ENCODE results near the gene KIF13A. TPM values are rescaled to one million over a fixed set of nuclear protein-coding genes. Genes with fewer than 3 reads are reported as not detected.

Gene KIF13A
- total RNA-seq, 1 donor from 2014 or later, result 51.9 TPM

DNA sequence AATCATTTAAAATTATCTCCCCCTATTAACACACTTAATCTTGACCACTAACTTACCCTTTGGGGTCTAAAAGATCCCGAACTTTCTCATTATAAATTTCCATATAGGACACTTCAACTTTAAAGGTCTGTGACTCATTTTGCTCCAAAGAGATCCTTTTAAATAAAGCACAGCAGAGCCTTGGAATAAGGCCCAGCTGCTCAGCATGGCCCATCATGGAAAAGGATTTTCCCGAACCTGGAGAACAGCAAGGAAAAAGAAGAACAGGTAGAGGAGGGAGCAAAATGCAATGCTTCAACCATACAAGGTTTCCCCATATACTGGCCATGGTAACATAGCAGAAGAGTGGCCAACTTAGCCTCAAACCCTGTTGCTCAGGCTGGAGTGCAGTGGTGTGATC, 132.1 kb downstream of the KIF13A start:
- TF ChIP-seq CTCF (IDR thresholded peaks at IDR 0.05), result no peak
- H3K27me3 Mint-ChIP-seq (ENCODE audit: low read depth), result no peaks in the 10 kb centered on the region
- H3K27ac Mint-ChIP-seq (ENCODE audit: unreplicated experiment), result no peak overlapping the region
- DNase-seq (ENCODE audit: low spot score), result no peak
- peaks cover 4% of the 10 kb centered on the region for H3K36me3 Mint-ChIP-seq (ENCODE audit: low read depth)
- peaks cover 26% of the 10 kb centered on the region for H3K4me1 Mint-ChIP-seq (ENCODE audit: low read depth)
- H3K9me3 Mint-ChIP-seq (ENCODE audit: low read depth), result no peaks in the 10 kb centered on the region
- H3K4me3 Mint-ChIP-seq (ENCODE audit: unreplicated experiment), result no peak overlapping the region

- Mint-ChIP-seq H3K27ac (ENCODE audit: unreplicated experiment) (no peak overlapping the region), H3K4me1 (ENCODE audit: low read depth) (peaks cover 31% of the 10 kb centered on the region), H3K4me3 (ENCODE audit: unreplicated experiment) (no peak overlapping the region), H3K27me3 (ENCODE audit: low read depth) (no peaks in the 10 kb centered on the region), H3K9me3 (ENCODE audit: low read depth) (no peaks in the 10 kb centered on the region), H3K36me3 (ENCODE audit: low read depth) (peaks cover 15% of the 10 kb centered on the region)
- no peak for TF ChIP-seq CTCF (IDR thresholded peaks at IDR 0.05)
- DNase-seq (ENCODE audit: low spot score), result no peak
These were observed 133.9 kb downstream of the KIF13A start for GRCh38 chr6:17853533-17853932.

GRCh38 chr6:17851720-17852161, 135.7 kb downstream of the KIF13A start:
- Mint-ChIP-seq H3K9me3 (ENCODE audit: low read depth) (no peaks in the 10 kb centered on the region), H3K4me3 (ENCODE audit: unreplicated experiment) (no peak overlapping the region), H3K27me3 (ENCODE audit: low read depth) (no peaks in the 10 kb centered on the region), H3K36me3 (ENCODE audit: low read depth) (peaks cover 22% of the 10 kb centered on the region), H3K27ac (ENCODE audit: unreplicated experiment) (peak overlapping the region; percentile 70), H3K4me1 (ENCODE audit: low read depth) (peaks cover 31% of the 10 kb centered on the region)
- DNase-seq (ENCODE audit: low spot score), result no peak
- no peak for TF ChIP-seq CTCF (IDR thresholded peaks at IDR 0.05)

DNA sequence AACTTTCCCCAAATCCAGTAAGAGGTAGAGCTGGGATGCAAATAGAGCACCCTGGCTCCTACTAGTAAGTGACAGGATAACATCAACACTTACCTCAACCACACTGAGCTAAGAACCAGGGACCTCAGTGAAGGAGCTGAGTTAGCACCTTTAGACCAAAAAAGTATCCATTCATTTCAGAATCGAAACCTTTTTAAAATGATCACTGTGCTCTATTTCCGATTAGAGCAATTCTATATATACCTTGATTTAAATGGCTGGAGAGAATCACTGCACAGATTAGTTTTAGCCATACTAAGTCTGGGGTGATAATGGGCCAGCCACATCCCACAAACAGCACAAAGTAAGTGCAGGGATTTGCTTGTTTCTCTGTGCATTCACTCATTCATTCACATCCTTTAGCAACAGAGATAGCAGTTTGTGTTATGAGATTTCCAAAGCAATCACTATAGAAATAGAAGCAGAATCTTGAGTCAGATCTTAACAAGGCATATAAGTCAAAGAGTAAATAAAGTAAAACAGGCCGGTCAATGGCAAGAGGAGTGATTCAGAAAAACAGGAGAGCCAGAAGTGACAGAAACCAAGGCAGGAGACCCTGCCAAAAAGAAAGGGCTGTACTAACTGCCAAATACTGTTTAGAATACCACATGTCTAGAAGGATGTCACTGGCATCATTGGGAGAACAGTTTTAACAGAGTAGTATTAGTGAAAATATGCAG, 136.3 kb downstream of the KIF13A start:
- Mint-ChIP-seq H3K36me3 (ENCODE audit: low read depth) (peaks cover 25% of the 10 kb centered on the region), H3K9me3 (ENCODE audit: low read depth) (no peaks in the 10 kb centered on the region), H3K4me3 (ENCODE audit: unreplicated experiment) (peak overlapping the region; percentile 7), H3K27me3 (ENCODE audit: low read depth) (no peaks in the 10 kb centered on the region), H3K4me1 (ENCODE audit: low read depth) (peaks cover 31% of the 10 kb centered on the region), H3K27ac (ENCODE audit: unreplicated experiment) (peak overlapping the region; percentile 70)
- DNase-seq (ENCODE audit: low spot score), result no peak
- no peak for TF ChIP-seq CTCF (IDR thresholded peaks at IDR 0.05)

GRCh38 chr6:17850281-17850680, 137.2 kb downstream of the KIF13A start:
- H3K4me1 Mint-ChIP-seq (ENCODE audit: low read depth), result peaks cover 29% of the 10 kb centered on the region
- no peak overlapping the region for H3K27ac Mint-ChIP-seq (ENCODE audit: unreplicated experiment)
- no peak for TF ChIP-seq CTCF (IDR thresholded peaks at IDR 0.05)
- H3K9me3 Mint-ChIP-seq (ENCODE audit: low read depth), result no peaks in the 10 kb centered on the region
- H3K36me3 Mint-ChIP-seq (ENCODE audit: low read depth), result peaks cover 25% of the 10 kb centered on the region
- H3K4me3 Mint-ChIP-seq (ENCODE audit: unreplicated experiment), result no peak overlapping the region
- H3K27me3 Mint-ChIP-seq (ENCODE audit: low read depth), result no peaks in the 10 kb centered on the region
- no peak for DNase-seq (ENCODE audit: low spot score)

Data from chondrocyte (in vitro differentiated cells).